SKM-1 treated with dmso at 0.1 percent for 144 hours (cell line): Measurements from ENCODE around the gene MKRN2.
"Not testable (repeated sequence)": the region's sequence is repeated elsewhere in the genome, so short reads cannot be mapped to it uniquely, and the experiment has no call there.

Experiments used
- DNase-seq: peaks from one replicate; lab custom pipeline; 2025; ENCODE audit not compliant: unreplicated experiment; lab: John Stamatoyannopoulos, UW

Gene MKRN2

GRCh38 chr3:12586403-12586802 lies 29.5 kb downstream of the MKRN2 start:
- no peak for DNase-seq

GRCh38 chr3:12588039-12589009 lies 31.4 kb downstream of the MKRN2 start:
- no peak for DNase-seq

- peak; percentile 10 for DNase-seq
Observed at GRCh38 chr3:12590096-12590495, 33.2 kb downstream of the MKRN2 start.

GRCh38 chr3:12591456-12591855 lies 34.6 kb downstream of the MKRN2 start:
- no peak for DNase-seq

GRCh38 chr3:12591997-12592715 lies 35.3 kb downstream of the MKRN2 start:
- DNase-seq: no peak

- no peak for DNase-seq
Observed at GRCh38 chr3:12593473-12593872, 36.6 kb downstream of the MKRN2 start.

GRCh38 chr3:12598890-12599289 lies 42.0 kb downstream of the MKRN2 start:
- no peak for DNase-seq

- no peak for DNase-seq
Observed at GRCh38 chr3:12601072-12601471, 44.2 kb downstream of the MKRN2 start.

GRCh38 chr3:12603969-12604368 lies 47.1 kb downstream of the MKRN2 start:
- DNase-seq: no peak

GRCh38 chr3:12608376-12608775 lies 51.5 kb downstream of the MKRN2 start:
- DNase-seq: no peak

GRCh38 chr3:12611117-12611516 lies 54.2 kb downstream of the MKRN2 start:
- no peak for DNase-seq

GRCh38 chr3:12612514-12613226 lies 55.8 kb downstream of the MKRN2 start:
- DNase-seq: no peak

GRCh38 chr3:12613250-12613649 lies 56.4 kb downstream of the MKRN2 start:
- DNase-seq: no peak

- DNase-seq: no peak
Observed at GRCh38 chr3:12615266-12615665, 58.4 kb downstream of the MKRN2 start.

- no peak for DNase-seq
Observed at GRCh38 chr3:12618426-12618825, 61.5 kb downstream of the MKRN2 start.

- no peak for DNase-seq
Observed at GRCh38 chr3:12620305-12620704, 63.4 kb downstream of the MKRN2 start.

GRCh38 chr3:12620729-12621128 lies 63.8 kb downstream of the MKRN2 start:
- DNase-seq: no peak

GRCh38 chr3:12622335-12622734 lies 65.4 kb downstream of the MKRN2 start:
- DNase-seq: no peak

- no peak for DNase-seq
Observed at GRCh38 chr3:12624056-12624455, 67.2 kb downstream of the MKRN2 start.

GRCh38 chr3:12624964-12625363 lies 68.1 kb downstream of the MKRN2 start:
- DNase-seq: not testable (repeated sequence)

- DNase-seq: no peak
Observed at GRCh38 chr3:12627370-12627769, 70.5 kb downstream of the MKRN2 start.
